ENCODE data around the gene AUTS2. TPM values are rescaled to one million over a fixed set of nuclear protein-coding genes. Genes with fewer than 3 reads are reported as not detected.

The AUTS2 gene
- total and polyA plus RNA-seq, 2 of the 8 experiments (the other 6 are each of a cell fraction or from before 2014, with no cell fraction given), result 25.9 to 101 TPM

DNA sequence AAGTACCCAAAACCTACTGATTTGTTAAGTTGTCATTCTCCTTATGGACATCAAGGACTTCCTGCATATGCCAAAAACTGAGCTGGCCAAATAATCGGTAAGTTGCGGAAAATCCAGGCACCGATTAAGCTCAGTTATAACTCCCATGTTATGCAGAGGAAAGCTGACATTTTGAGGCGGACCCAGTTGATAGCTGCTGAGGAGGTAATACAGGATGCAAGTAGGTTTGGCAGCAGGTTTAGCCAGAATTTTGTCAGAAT lies 808.6 kb downstream of the AUTS2 start (continued):
- TF ChIP-seq EZH2 (IDR thresholded peaks at IDR 0.05; ENCODE audit: low read depth, low read length, severe bottlenecking) (no peak), RAD21 (IDR thresholded peaks at IDR 0.05 in 1 of 2, conservative IDR thresholded peaks at IDR 0.05 in 1 of 2; ENCODE audit: low read depth in 2 of 2, low read length in 2 of 2) (no peak)
